HepG2 (cell line): ENCODE results near the gene ATXN7L3. TPM values are rescaled to one million over a fixed set of nuclear protein-coding genes. Genes with fewer than 3 reads are reported as not detected.

Experiments used
- ATAC-seq: fragments of 200-7000 bp; cut with Tn5 transposase; 3 replicates; pipeline ENCODE4 v1.9.1; 2020; ENCODE audit warnings: mild to moderate bottlenecking, moderate library complexity
- BruUV-seq: library from RNA; stranded (reverse); fragments of 400-500 nt; replicated peaks from 2 replicates; lab custom pipeline; 2021; lab: Mats Ljungman, UMichigan
- CTCF ChIA-PET: fragments of 300-600 bp; formaldehyde crosslinking; extraction: SDS; loops from one replicate; lab custom pipeline; 2021; ENCODE audit warnings: low total read pairs, inconsistent platforms, low intra/inter-chr PET ratio; lab: Yijun Ruan, JAX
- POLR2A ChIA-PET: fragments of 350-600 bp; sonication (Branson Sonifier 250); formaldehyde crosslinking; loops from one replicate; lab custom pipeline; 2020; ENCODE audit warnings: antibody characterized with exemption, inconsistent platforms; lab: Yijun Ruan, JAX
- DNase-seq: peaks from one replicate; pipeline ENCODE4 v3.0.0-alpha.2; 2015; ENCODE audit warnings: low spot score
- FAIRE-seq: peaks from 3 replicates; lab custom pipeline; 2011; peaks lifted over from hg19 to GRCh38; lab: Jason Lieb, UNC
- H2AFZ ChIP-seq: one replicate; pipeline ENCODE4 v1.6.1; 2011; ENCODE audit warnings: low read length, inconsistent platforms
- H3K27ac ChIP-seq: fragments of 300-600 bp; 3 replicates; pipeline ENCODE4 v1.8.0; 2011; ENCODE audit warnings: mixed run types, mild to moderate bottlenecking, mixed read lengths, low read length, inconsistent platforms; ENCODE audit not compliant: insufficient read depth; ENCODE audit errors: extremely low read length
- H3K27me3 ChIP-seq, 2 experiments: fragments of 200-600 bp in 1 of 2; 2 replicates in 1 of 2; 3 replicates in 1 of 2; pipeline versions ENCODE4 v1.6.0 to v1.8.0; 2011; ENCODE audit warnings: low read length in 2 of 2, mild to moderate bottlenecking in 2 of 2, moderate library complexity in 2 of 2, inconsistent platforms in 1 of 2; ENCODE audit not compliant: insufficient read depth in 2 of 2, control insufficient read depth in 1 of 2
- H3K36me3 ChIP-seq, 2 experiments: fragments of 200-600 bp in 1 of 2; replicated peaks in 1 of 2; 2 replicates in 1 of 2; 3 replicates in 1 of 2; pipeline versions ENCODE4 v1.5.1 to v1.8.0; 2011; ENCODE audit warnings: low read length in 2 of 2, inconsistent platforms in 1 of 2; ENCODE audit not compliant: insufficient read depth in 2 of 2, control insufficient read depth in 1 of 2
- H3K4me1 ChIP-seq: 2 replicates; pipeline ENCODE4 v1.5.1; 2012; ENCODE audit warnings: low read length, inconsistent platforms; ENCODE audit not compliant: insufficient read depth
- H3K4me2 ChIP-seq: 2 replicates; pipeline ENCODE4 v1.6.0; 2011; ENCODE audit warnings: low read depth, low read length, inconsistent platforms
- H3K4me3 ChIP-seq, 3 experiments: fragments of 200-600 bp in 1 of 3; sonication (generic), shearing (Covaris generic) in 1 of 3; replicated peaks in 1 of 3; 2 replicates each; pipeline ENCODE4 v1.5.1; 2011 to 2016; ENCODE audit warnings: low read length in 3 of 3, inconsistent platforms in 2 of 3, low read depth in 2 of 3, mild to moderate bottlenecking in 2 of 3, control low read depth in 1 of 3, mixed read lengths in 1 of 3; ENCODE audit not compliant: insufficient read depth in 1 of 3
- H3K79me2 ChIP-seq: one replicate; pipeline ENCODE4 v1.6.1; 2011; ENCODE audit warnings: low read length, inconsistent platforms; ENCODE audit not compliant: insufficient read depth
- H3K9ac ChIP-seq: 2 replicates; pipeline ENCODE4 v1.6.0; 2011; ENCODE audit warnings: mild to moderate bottlenecking, low read depth, low read length, inconsistent platforms; ENCODE audit not compliant: insufficient read depth
- H3K9me3 ChIP-seq: 2 replicates; pipeline ENCODE4 v1.5.1; 2012; ENCODE audit warnings: mild to moderate bottlenecking, low read length
- H4K20me1 ChIP-seq: 2 replicates; pipeline ENCODE4 v1.6.0; 2011; ENCODE audit warnings: inconsistent platforms, mild to moderate bottlenecking, low read length, moderate library complexity; ENCODE audit not compliant: insufficient read depth
- KAT2B ChIP-seq: fragments of 150-350 bp; IDR thresholded peaks from 2 replicates; pipeline ENCODE4 v1.6.1; 2014; ENCODE audit warnings: low read depth, low read length, borderline replicate concordance
- KMT2B ChIP-seq: IDR thresholded peaks from 2 replicates; pipeline ENCODE4 v1.6.1; 2016; ENCODE audit warnings: missing genetic modification reagents, missing compliant biosample characterization
- SETDB1 ChIP-seq: sonication (generic); formaldehyde crosslinking; IDR thresholded peaks from 2 replicates; pipeline ENCODE4 v1.5.1; 2020; ENCODE audit warnings: missing genetic modification reagents, mild to moderate bottlenecking, borderline replicate concordance
- USF2 ChIP-seq, 2 experiments: sonication (generic) in 1 of 2; formaldehyde crosslinking in 1 of 2; IDR thresholded peaks; 2 replicates each; pipeline versions ENCODE4 v1.5.1 to v1.6.1; 2011 to 2020; ENCODE audit warnings: borderline replicate concordance in 1 of 2, low read depth in 1 of 2, low read length in 1 of 2, mild to moderate bottlenecking in 1 of 2, missing genetic modification reagents in 1 of 2, moderate library complexity in 1 of 2
- ZNF142 ChIP-seq: sonication (generic); formaldehyde crosslinking; IDR thresholded peaks from 2 replicates; pipeline ENCODE4 v1.4.0; 2020; ENCODE audit warnings: missing genetic modification reagents
- ZNF34 ChIP-seq: sonication (generic); formaldehyde crosslinking; IDR thresholded peaks from 2 replicates; pipeline ENCODE4 v1.4.0; 2020; ENCODE audit warnings: mild to moderate bottlenecking, missing genetic modification reagents, borderline replicate concordance
- ZNF543 ChIP-seq: sonication (generic); formaldehyde crosslinking; IDR thresholded peaks from 2 replicates; pipeline ENCODE4 v1.4.0; 2020; ENCODE audit warnings: mild to moderate bottlenecking, missing genetic modification reagents
- ZNF546 ChIP-seq: sonication (generic); formaldehyde crosslinking; conservative IDR thresholded peaks from 2 replicates; pipeline ENCODE4 v1.8.1; 2023; ENCODE audit warnings: mild to moderate bottlenecking, missing genetic modification reagents
- ZNF75D ChIP-seq: sonication (generic); formaldehyde crosslinking; IDR thresholded peaks from 2 replicates; pipeline ENCODE4 v1.8.1; 2023; ENCODE audit warnings: missing genetic modification reagents, mild to moderate bottlenecking, borderline replicate concordance
- WGBS: methylation state at CpG from one replicate; pipeline ENCODE4 v1.1.6; 2017; ENCODE audit warnings: low lambda C conversion rate; 5-methylcytosine and 5-hydroxymethylcytosine counted together
- in situ Hi-C: cut with HindIII; loops from 2 replicates; pipeline ENCODE4 v1.10.0; 2017; ENCODE audit warnings: low pct_unique_long_range_greater_than_20kb; ENCODE audit not compliant: extremely low pct_ligation_motif_present
- intact Hi-C: fragments of 100-400 bp; cut with micrococcal nuclease; formaldehyde crosslinking; loops from one replicate; pipeline ENCODE4 v1.10.0; 2022; ENCODE audit not compliant: unreplicated experiment
- polyA plus RNA-seq, 8 experiments: library from polyadenylated mRNA; depleted of rRNA in 3 of 8; stranded (reverse) in 7 of 8; unstranded in 1 of 8; fragments of >200 nt; fragmentation: Illumina TruSeq in 4 of 8; extraction: Trizol in 4 of 8; gene quantifications; 2 replicates each; pipeline versions ENCODE4 v1.2.1 to v1.2.3, GENCODE V29; 2011 to 2016; ENCODE audit warnings: low read depth in 4 of 8, missing spikeins in 1 of 8, mixed read lengths in 1 of 8; ENCODE audit not compliant: insufficient read depth in 1 of 8
- total RNA-seq, 5 experiments: library from RNA; depleted of rRNA; stranded (reverse); fragments of >200 nt; fragmentation: Illumina TruSeq; extraction: Trizol; gene quantifications; 2 replicates each; pipeline ENCODE4 v1.2.3, GENCODE V29; 2016; ENCODE audit warnings: low read depth in 1 of 5
- TF ChIP-seq, protein P1 (sequence below): sonication (generic); formaldehyde crosslinking; IDR thresholded peaks from 2 replicates; pipeline ENCODE4 v1.4.0; 2020; ENCODE audit warnings: missing genetic modification reagents
- TF ChIP-seq, protein P2 (sequence below): IDR thresholded peaks from 2 replicates; pipeline ENCODE4 v1.6.1; 2016; ENCODE audit warnings: mild to moderate bottlenecking

Gene ATXN7L3
- total and polyA plus RNA-seq, 2 of the 13 experiments (the other 11 are each of a cell fraction or from before 2014, with no cell fraction given): 44.5 to 59.1 TPM

GRCh38 chr17:44214896-44215295 lies 15.2 kb upstream of the ATXN7L3 start:
- CTCF ChIA-PET: no interaction called here
- no TSS peak for BruUV-seq
- peaks cover 21% of the 10 kb centered on the region for H3K79me2 ChIP-seq
- FAIRE-seq (no peak), DNase-seq (no peak), ATAC-seq (no peak)
- H3K4me2 ChIP-seq: no peak overlapping the region
- peaks cover 17% of the 10 kb centered on the region for H3K4me1 ChIP-seq
- no peak overlapping the region for H2AFZ ChIP-seq
- no peak overlapping the region for H3K4me3 ChIP-seq
- no peak overlapping the region for H3K9ac ChIP-seq
- intact Hi-C loops: no loop called here
- no peaks in the 10 kb centered on the region for H4K20me1 ChIP-seq
- WGBS: 96% methylated on average over 6 of the region's 6 CpGs
- H3K27ac ChIP-seq: no peak overlapping the region
- in situ Hi-C loops: no loop called here
- H3K27me3 ChIP-seq: no peaks in the 10 kb centered on the region; a peak in 1 of 5 replicates
- POLR2A ChIA-PET: interaction anchor here (0.5 kb wide), 1 partner anchor 88 kb away, joined by 4 read pairs; no protein-coding TSS in a partner anchor
- H3K36me3 ChIP-seq: peaks cover 29 to 57% of the 10 kb centered on the region in 2 experiments
- H3K9me3 ChIP-seq: no peaks in the 10 kb centered on the region
- TF ChIP-seq USF2 (IDR thresholded peaks at IDR 0.05; ENCODE audit: low read depth, low read length) (no peak), USF2 (CRISPR knock-in tag; IDR thresholded peaks at IDR 0.05; ENCODE audit: borderline replicate concordance) (no peak), ZNF543 (no peak), ZNF34 (CRISPR knock-in tag) (no peak), KAT2B (no peak), KMT2B (CRISPR knock-in tag) (no peak), ZNF75D (CRISPR knock-in tag) (no peak), ZNF546 (CRISPR knock-in tag) (no peak), ZNF142 (CRISPR knock-in tag) (no peak), SETDB1 (CRISPR knock-in tag) (no peak)
- TF ChIP-seq, protein P1, sequence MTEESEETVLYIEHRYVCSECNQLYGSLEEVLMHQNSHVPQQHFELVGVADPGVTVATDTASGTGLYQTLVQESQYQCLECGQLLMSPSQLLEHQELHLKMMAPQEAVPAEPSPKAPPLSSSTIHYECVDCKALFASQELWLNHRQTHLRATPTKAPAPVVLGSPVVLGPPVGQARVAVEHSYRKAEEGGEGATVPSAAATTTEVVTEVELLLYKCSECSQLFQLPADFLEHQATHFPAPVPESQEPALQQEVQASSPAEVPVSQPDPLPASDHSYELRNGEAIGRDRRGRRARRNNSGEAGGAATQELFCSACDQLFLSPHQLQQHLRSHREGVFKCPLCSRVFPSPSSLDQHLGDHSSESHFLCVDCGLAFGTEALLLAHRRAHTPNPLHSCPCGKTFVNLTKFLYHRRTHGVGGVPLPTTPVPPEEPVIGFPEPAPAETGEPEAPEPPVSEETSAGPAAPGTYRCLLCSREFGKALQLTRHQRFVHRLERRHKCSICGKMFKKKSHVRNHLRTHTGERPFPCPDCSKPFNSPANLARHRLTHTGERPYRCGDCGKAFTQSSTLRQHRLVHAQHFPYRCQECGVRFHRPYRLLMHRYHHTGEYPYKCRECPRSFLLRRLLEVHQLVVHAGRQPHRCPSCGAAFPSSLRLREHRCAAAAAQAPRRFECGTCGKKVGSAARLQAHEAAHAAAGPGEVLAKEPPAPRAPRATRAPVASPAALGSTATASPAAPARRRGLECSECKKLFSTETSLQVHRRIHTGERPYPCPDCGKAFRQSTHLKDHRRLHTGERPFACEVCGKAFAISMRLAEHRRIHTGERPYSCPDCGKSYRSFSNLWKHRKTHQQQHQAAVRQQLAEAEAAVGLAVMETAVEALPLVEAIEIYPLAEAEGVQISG (CRISPR knock-in tag): no peak
- TF ChIP-seq, protein P2, sequence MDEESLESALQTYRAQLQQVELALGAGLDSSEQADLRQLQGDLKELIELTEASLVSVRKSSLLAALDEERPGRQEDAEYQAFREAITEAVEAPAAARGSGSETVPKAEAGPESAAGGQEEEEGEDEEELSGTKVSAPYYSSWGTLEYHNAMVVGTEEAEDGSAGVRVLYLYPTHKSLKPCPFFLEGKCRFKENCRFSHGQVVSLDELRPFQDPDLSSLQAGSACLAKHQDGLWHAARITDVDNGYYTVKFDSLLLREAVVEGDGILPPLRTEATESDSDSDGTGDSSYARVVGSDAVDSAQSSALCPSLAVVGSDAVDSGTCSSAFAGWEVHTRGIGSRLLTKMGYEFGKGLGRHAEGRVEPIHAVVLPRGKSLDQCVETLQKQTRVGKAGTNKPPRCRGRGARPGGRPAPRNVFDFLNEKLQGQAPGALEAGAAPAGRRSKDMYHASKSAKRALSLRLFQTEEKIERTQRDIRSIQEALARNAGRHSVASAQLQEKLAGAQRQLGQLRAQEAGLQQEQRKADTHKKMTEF: no peak
